HCT116 (cell line): ENCODE measurements around the gene ABTB1. TPM values are rescaled to one million over a fixed set of nuclear protein-coding genes. Genes with fewer than 3 reads are reported as not detected.

Source experiments
- ATAC-seq: fragments of 200-7000 bp; cut with Tn5 transposase; 2 replicates; pipeline ENCODE4 v1.9.1; 2020; ENCODE audit warnings: mild to moderate bottlenecking, moderate library complexity
- BruUV-seq: library from RNA; stranded (reverse); fragments of 400-500 nt; replicated peaks from 2 replicates; lab custom pipeline; 2021; lab: Mats Ljungman, UMichigan
- CTCF ChIA-PET: fragments of 300-600 bp; sonication (Branson Sonifier 250); formaldehyde crosslinking; loops from one replicate; lab custom pipeline; 2021; ENCODE audit warnings: antibody characterized with exemption; lab: Charles Lee
- POLR2A ChIA-PET: fragments of 300-600, 350-600 bp; sonication (Branson Sonifier 250); formaldehyde crosslinking; loops from one replicate; lab custom pipeline; 2021; ENCODE audit warnings: antibody characterized with exemption; lab: Charles Lee
- RAD21 ChIA-PET, 2 experiments: fragments of 300-600 bp; sonication (Branson Sonifier 250); formaldehyde crosslinking; loops; one replicate each; lab custom pipeline; 2023; ENCODE audit warnings: low total read pairs in 2 of 2; ENCODE audit not compliant: uncharacterized antibody in 2 of 2, unreplicated experiment in 2 of 2, low non-redundant PET in 1 of 2; lab: Charles Lee
- DNase-seq: peaks from one replicate; pipeline ENCODE4 v3.0.0-alpha.2; 2010; ENCODE audit warnings: low read depth, low spot score
- H2AFZ ChIP-seq: fragments of 200-600 bp; shearing (Covaris generic), sonication (generic); 2 replicates; pipeline ENCODE4 v1.6.1; 2017; ENCODE audit warnings: low read depth, mixed run types, mixed read lengths, antibody characterized with exemption, low read length; ENCODE audit not compliant: poor library complexity, severe bottlenecking
- H3K27ac ChIP-seq: 2 replicates; pipeline ENCODE4 v1.5.1; 2012; ENCODE audit warnings: low read depth, low read length
- H3K27me3 ChIP-seq: fragments of 200-600 bp; sonication (generic); 2 replicates; pipeline ENCODE4 v1.6.1; 2016; ENCODE audit warnings: mixed run types, low read length, mixed read lengths; ENCODE audit not compliant: insufficient read depth
- H3K36me3 ChIP-seq, 2 experiments: fragments of 200-500 bp in 1 of 2; fragments of 200-600 bp in 1 of 2; sonication (Bioruptor generic) in 1 of 2; sonication (generic) in 1 of 2; 2 replicates each; pipeline versions ENCODE4 v1.5.1 to v1.6.1; 2014 to 2016; ENCODE audit warnings: low read length in 2 of 2, inconsistent platforms in 1 of 2, mixed read lengths in 1 of 2, mixed run types in 1 of 2; ENCODE audit not compliant: insufficient read depth in 2 of 2, control insufficient read depth in 1 of 2
- H3K4me1 ChIP-seq, 2 experiments: fragments of 200-600 bp in 1 of 2; sonication (generic) in 1 of 2; 2 replicates each; pipeline versions ENCODE4 v1.5.1 to v1.6.1; 2012 to 2017; ENCODE audit warnings: low read length in 2 of 2, inconsistent platforms in 1 of 2, mild to moderate bottlenecking in 1 of 2, mixed read lengths in 1 of 2, mixed run types in 1 of 2, moderate library complexity in 1 of 2; ENCODE audit not compliant: insufficient read depth in 2 of 2, control insufficient read depth in 1 of 2
- H3K4me2 ChIP-seq: fragments of 200-600 bp; sonication (generic); 2 replicates; pipeline ENCODE4 v1.6.1; 2017; ENCODE audit warnings: mixed run types, low read length, mixed read lengths
- H3K4me3 ChIP-seq, 2 experiments: fragments of 200-600 bp in 1 of 2; sonication (generic) in 1 of 2; replicated peaks in 1 of 2; 2 replicates each; pipeline ENCODE4 v1.5.1; 2011 to 2016; ENCODE audit warnings: low read length in 2 of 2, control low read depth in 1 of 2, low read depth in 1 of 2, mild to moderate bottlenecking in 1 of 2, mixed read lengths in 1 of 2, mixed run types in 1 of 2
- H3K79me2 ChIP-seq: fragments of 200-600 bp; sonication (generic); 2 replicates; pipeline ENCODE4 v1.6.1; 2017; ENCODE audit warnings: mild to moderate bottlenecking, mixed run types, low read length, moderate library complexity, mixed read lengths; ENCODE audit not compliant: insufficient read depth
- H3K9ac ChIP-seq: fragments of 200-600 bp; sonication (generic); 2 replicates; pipeline ENCODE4 v1.6.1; 2016; ENCODE audit warnings: low read length, mixed read lengths
- H3K9me2 ChIP-seq: fragments of 200-600 bp; sonication (generic), shearing (Covaris generic); 2 replicates; pipeline ENCODE4 v1.6.1; 2017; ENCODE audit warnings: mixed run types, mild to moderate bottlenecking, moderate library complexity; ENCODE audit not compliant: insufficient read depth
- H3K9me3 ChIP-seq, 2 experiments: fragments of 200-500 bp in 1 of 2; fragments of 200-600 bp in 1 of 2; sonication (Bioruptor generic) in 1 of 2; sonication (generic) in 1 of 2; 2 replicates each; pipeline ENCODE4 v1.6.1; 2014 to 2017; ENCODE audit warnings: low read length in 2 of 2, mixed read lengths in 2 of 2, inconsistent platforms in 1 of 2, low read depth in 1 of 2, mild to moderate bottlenecking in 1 of 2, mixed run types in 1 of 2, moderate library complexity in 1 of 2; ENCODE audit not compliant: control insufficient read depth in 1 of 2, insufficient read depth in 1 of 2
- H4K20me1 ChIP-seq: fragments of 200-600 bp; sonication (generic), shearing (Covaris generic); 2 replicates; pipeline ENCODE4 v1.6.1; 2017; ENCODE audit warnings: mixed run types, mild to moderate bottlenecking, moderate library complexity; ENCODE audit not compliant: insufficient read depth
- ATF3 ChIP-seq: IDR thresholded peaks from 2 replicates; pipeline ENCODE4 v1.6.1; 2012
- CBX3 ChIP-seq: IDR thresholded peaks from 2 replicates; pipeline ENCODE4 v1.6.1; 2012; ENCODE audit warnings: low read depth
- CTCF ChIP-seq, 3 experiments: fragments of 200-600 bp in 1 of 3; sonication (generic) in 1 of 3; IDR thresholded peaks in 2 of 3; conservative IDR thresholded peaks in 1 of 3; 2 replicates each; pipeline ENCODE4 v1.5.1; 2012 to 2017; ENCODE audit warnings: low read depth in 2 of 3, low read length in 2 of 3, antibody characterized with exemption in 1 of 3, borderline replicate concordance in 1 of 3, control low read depth in 1 of 3, mild to moderate bottlenecking in 1 of 3, mixed read lengths in 1 of 3, mixed run types in 1 of 3, moderate library complexity in 1 of 3; ENCODE audit not compliant: insufficient read depth in 1 of 3
- EGR1 ChIP-seq: IDR thresholded peaks from 2 replicates; pipeline ENCODE4 v1.6.1; 2012; ENCODE audit warnings: low read depth
- ELF1 ChIP-seq: IDR thresholded peaks from 2 replicates; pipeline ENCODE4 v1.6.1; 2012; ENCODE audit warnings: low read depth, borderline replicate concordance
- EZH2 ChIP-seq: fragments of 200-600 bp; sonication (generic); IDR thresholded peaks from 2 replicates; pipeline ENCODE4 v1.6.1; 2017; ENCODE audit warnings: antibody characterized with exemption, mixed run types
- FOSL1 ChIP-seq: IDR thresholded peaks from 2 replicates; pipeline ENCODE4 v1.6.1; 2012; ENCODE audit warnings: low read depth
- JUND ChIP-seq: IDR thresholded peaks from 2 replicates; pipeline ENCODE4 v1.6.1; 2012
- MAX ChIP-seq: IDR thresholded peaks from 2 replicates; pipeline ENCODE4 v1.6.1; 2012
- POLR2AphosphoS5 ChIP-seq: IDR thresholded peaks from 2 replicates; pipeline ENCODE4 v1.6.1; 2011; ENCODE audit warnings: mild to moderate bottlenecking, low read depth, low read length, moderate library complexity
- REST ChIP-seq: IDR thresholded peaks from 2 replicates; pipeline ENCODE4 v1.6.1; 2012; ENCODE audit warnings: low read depth
- SP1 ChIP-seq: IDR thresholded peaks from 2 replicates; pipeline ENCODE4 v1.6.1; 2012; ENCODE audit warnings: low read depth
- SRF ChIP-seq: IDR thresholded peaks from 2 replicates; pipeline ENCODE4 v1.6.1; 2012; ENCODE audit warnings: low read depth
- TCF7L2 ChIP-seq: IDR thresholded peaks from 2 replicates; pipeline ENCODE4 v1.7.0; 2011; ENCODE audit warnings: borderline replicate concordance, inconsistent platforms; ENCODE audit not compliant: insufficient read depth, insufficient read length; ENCODE audit errors: extremely low read depth
- ZBTB33 ChIP-seq: IDR thresholded peaks from 2 replicates; pipeline ENCODE4 v1.6.1; 2011; ENCODE audit warnings: mild to moderate bottlenecking, low read length, moderate library complexity; ENCODE audit not compliant: insufficient replicate concordance; ENCODE audit errors: extremely low read depth
- ZFX ChIP-seq: fragments of 450-650 bp; IDR thresholded peaks from 2 replicates; pipeline ENCODE4 v1.6.1; 2017
- ZNF274 ChIP-seq: fragments of 200-500 bp; sonication (Bioruptor generic); IDR thresholded peaks from 2 replicates; pipeline ENCODE4 v1.6.1; 2014; ENCODE audit warnings: mild to moderate bottlenecking, low read depth, low read length, inconsistent platforms
- intact Hi-C: fragments of 100-400 bp; cut with micrococcal nuclease; formaldehyde crosslinking; loops from 2 replicates; pipeline ENCODE4 v1.10.0; 2022
- total RNA-seq: library from RNA; stranded (reverse); gene quantifications from one replicate; pipeline ENCODE4 v1.2.1, GENCODE V29; 2021; ENCODE audit not compliant: unreplicated experiment

ABTB1 gene
- total RNA-seq, 1 experiment from 2014 or later = 19.4 TPM

- Histone ChIP-seq H3K27ac (no peak overlapping the region), H3K4me1 (no peaks in the 10 kb centered on the region), H4K20me1 (no peaks in the 10 kb centered on the region), H3K4me2 (no peak overlapping the region), H3K27me3 (no peaks in the 10 kb centered on the region), H3K79me2 (no peaks in the 10 kb centered on the region), H3K9me3 (no peaks in the 10 kb centered on the region), H3K4me3 (no peak overlapping the region), H3K36me3 (no peaks in the 10 kb centered on the region), H2AFZ (no peak overlapping the region), H3K9ac (no peak overlapping the region), H3K9me2 (no peaks in the 10 kb centered on the region)
- ATAC-seq (no peak), DNase-seq (no peak)
- ChIA-PET CTCF (no interaction called here), RAD21 (no interaction called here), POLR2A (no interaction called here)
- no peak for TF ChIP-seq CTCF (IDR thresholded peaks at IDR 0.05 in 2 of 3, conservative IDR thresholded peaks at IDR 0.05 in 1 of 3; ENCODE audit: borderline replicate concordance in 1 of 3, insufficient read depth in 1 of 3, low read depth in 2 of 3, low read length in 2 of 3)
- TF ChIP-seq MAX = no peak
- TF ChIP-seq EZH2 = no peak
- TF ChIP-seq ELF1 = no peak
- no peak for TF ChIP-seq FOSL1
- no peak for TF ChIP-seq ZNF274
- no peak for TF ChIP-seq EGR1
- TF ChIP-seq ZBTB33 = no peak
- no peak for TF ChIP-seq SP1
- TF ChIP-seq SRF = no peak
- TF ChIP-seq ATF3 = no peak
- TF ChIP-seq REST = no peak
- TF ChIP-seq JUND = no peak
- no peak for TF ChIP-seq ZFX
- no peak for TF ChIP-seq TCF7L2
- TF ChIP-seq CBX3 = no peak
- TF ChIP-seq POLR2AphosphoS5 = no peak
- no TSS peak for BruUV-seq
- intact Hi-C loops = no loop called here
Observed at GRCh38 chr3:127665165-127665564, 7.6 kb upstream of the ABTB1 start.
